K562 (cell line): ENCODE data around the gene EIF2AK3. TPM values are rescaled to one million over a fixed set of nuclear protein-coding genes. Genes with fewer than 3 reads are reported as not detected.

Source experiments
- ADNP ChIP-seq: fragments of 200-800 bp; sonication (Bioruptor generic); IDR thresholded peaks from 2 replicates; pipeline ENCODE4 v1.6.1; 2016; ENCODE audit warnings: missing genetic modification characterization, missing compliant biosample characterization
- C11orf30 ChIP-seq: fragments of 450-650 bp; IDR thresholded peaks from 2 replicates; pipeline ENCODE4 v1.6.1; 2016; ENCODE audit warnings: low read depth, mild to moderate bottlenecking
- CBX8 ChIP-seq: fragments of 200-600 bp; sonication (generic); IDR thresholded peaks from 2 replicates; pipeline ENCODE4 v1.6.1; 2012; ENCODE audit warnings: borderline replicate concordance, mixed run types, low read depth, mild to moderate bottlenecking, moderate library complexity, mixed read lengths, low read length, control low read depth, inconsistent platforms; ENCODE audit not compliant: poor library complexity, severe bottlenecking; ENCODE audit errors: extremely low read depth
- EP300 ChIP-seq: IDR thresholded peaks from 2 replicates; pipeline ENCODE4 v1.6.1; 2012; ENCODE audit warnings: low read length, improper control_type of control experiment
- FOXK2 ChIP-seq, 2 experiments: fragments of 450-650 bp; IDR thresholded peaks in 1 of 2; conservative IDR thresholded peaks in 1 of 2; 2 replicates each; pipeline ENCODE4 v1.6.1; 2016; ENCODE audit warnings: low read depth in 2 of 2, mild to moderate bottlenecking in 1 of 2
- FOXO4 ChIP-seq: fragments of 450-650 bp; formaldehyde crosslinking; IDR thresholded peaks from 2 replicates; pipeline ENCODE4 v1.4.0; 2020; ENCODE audit warnings: mild to moderate bottlenecking, moderate library complexity
- MLX ChIP-seq, 2 experiments: fragments of 450-650 bp in 1 of 2; sonication (generic) in 1 of 2; formaldehyde crosslinking; conservative IDR thresholded peaks; 2 replicates each; pipeline versions ENCODE4 v1.4.0 to v1.8.1; 2020 to 2022; ENCODE audit warnings: mild to moderate bottlenecking in 1 of 2, missing genetic modification reagents in 1 of 2
- NBN ChIP-seq: fragments of 450-650 bp; IDR thresholded peaks from 2 replicates; pipeline ENCODE4 v1.6.1; 2016; ENCODE audit warnings: low read depth, mild to moderate bottlenecking
- NRF1 ChIP-seq, 2 experiments: fragments of 450-650 bp; IDR thresholded peaks in 1 of 2; conservative IDR thresholded peaks in 1 of 2; 2 replicates each; pipeline ENCODE4 v1.6.1; 2014; ENCODE audit warnings: mild to moderate bottlenecking in 2 of 2
- THAP12 ChIP-seq: fragments of 250-450 bp; sonication (Bioruptor Pico); IDR thresholded peaks from 2 replicates; pipeline ENCODE4 v1.9.0; 2021; ENCODE audit warnings: mild to moderate bottlenecking, inconsistent platforms
- ZNF253 ChIP-seq: fragments of 250-450 bp; sonication (Bioruptor Pico); conservative IDR thresholded peaks from 2 replicates; pipeline ENCODE4 v1.6.1; 2021; ENCODE audit warnings: mild to moderate bottlenecking
- ZNF324 ChIP-seq: fragments of 250-450 bp; sonication (Bioruptor Pico); IDR thresholded peaks from 2 replicates; pipeline ENCODE4 v1.4.0; 2020; ENCODE audit warnings: mild to moderate bottlenecking
- ZNF384 ChIP-seq: IDR thresholded peaks from 2 replicates; pipeline ENCODE4 v1.6.1; 2012; ENCODE audit warnings: low read depth, low read length, improper control_type of control experiment
- ZNF449 ChIP-seq: fragments of 250-450 bp; sonication (Bioruptor Pico); IDR thresholded peaks from 2 replicates; pipeline ENCODE4 v1.8.0; 2022; ENCODE audit warnings: moderate library complexity, mild to moderate bottlenecking, inconsistent platforms
- ZNF518B ChIP-seq: fragments of 250-450 bp; sonication (Bioruptor Pico); IDR thresholded peaks from 2 replicates; pipeline ENCODE4 v1.5.0; 2021; ENCODE audit warnings: mild to moderate bottlenecking, moderate library complexity
- polyA plus RNA-seq, 8 experiments: library from polyadenylated mRNA; depleted of rRNA in 4 of 8; stranded (reverse) in 5 of 8; unstranded in 3 of 8; fragments of >200 nt; fragmentation: Nextera tagmentation in 2 of 8; fragmentation: Illumina TruSeq in 1 of 8; extraction: Ambion mirVana in 2 of 8; extraction: Trizol in 1 of 8; gene quantifications; 2 replicates each; pipeline versions ENCODE4 v1.2.1 to v1.2.3, GENCODE V29; 2011 to 2014; ENCODE audit warnings: inconsistent platforms in 1 of 8, missing spikeins in 1 of 8
- total RNA-seq, 7 experiments: library from RNA; depleted of rRNA in 6 of 7; stranded (reverse); fragments of >200 nt in 6 of 7; fragmentation: Illumina TruSeq in 2 of 7; extraction: Trizol in 2 of 7; gene quantifications; 2 replicates each; pipeline versions ENCODE4 v1.2.1 to v1.2.3, GENCODE V29; 2011 to 2021; ENCODE audit warnings: low replicate concordance in 1 of 7

Gene EIF2AK3
- total and polyA plus RNA-seq, 9 of the 15 experiments (the other 6 are each of a cell fraction or from before 2014, with no cell fraction given) = 1.7 to 11.6 (median 7.4) TPM

GRCh38 chr2:88627055-88627855 lies at the start of gene EIF2AK3 (continued):
- no peak for TF ChIP-seq ZNF518B (CRISPR knock-in tag)
- no peak for TF ChIP-seq EP300
- TF ChIP-seq NBN = no peak
- TF ChIP-seq ZNF324 = no peak
- TF ChIP-seq FOXO4 (CRISPR knock-in tag) = 0 out of 2 replicates have a peak, but pooled peaks have one; percentile 30
- no peak for TF ChIP-seq ADNP (tag)
- peak; percentile 93 for TF ChIP-seq THAP12 (CRISPR knock-in tag)
- no peak for TF ChIP-seq CBX8
- TF ChIP-seq ZNF384 = no peak
- TF ChIP-seq NRF1 (conservative IDR thresholded peaks at IDR 0.05 in 1 of 2, IDR thresholded peaks at IDR 0.05 in 1 of 2) = peak; percentile 68 to 77
- peak in 1 of 2 experiments; percentile 95; a peak in 3 of 4 replicates for TF ChIP-seq FOXK2 (conservative IDR thresholded peaks at IDR 0.05 in 1 of 2, IDR thresholded peaks at IDR 0.05 in 1 of 2; ENCODE audit: low read depth in 2 of 2)
- no peak for TF ChIP-seq ZNF253
- TF ChIP-seq ZNF449 (CRISPR knock-in tag) = no peak
- 0 out of 4 replicates have a peak, but pooled peaks of 1 of the 2 experiments have one; percentile 30 for TF ChIP-seq MLX (CRISPR knock-in tag; conservative IDR thresholded peaks at IDR 0.05)
- TF ChIP-seq C11orf30 = peak; percentile 47
